ENCODE data around the gene DOCK2. TPM values are rescaled to one million over a fixed set of nuclear protein-coding genes. Genes with fewer than 3 reads are reported as not detected.
A peak's percentile ranks its signal among the peaks of the same experiment; 100 is the strongest.

Gene DOCK2
- total and polyA plus RNA-seq, 3 donors from 2014 or later = 6.8 to 8.9 (median 7.3) TPM

- Histone ChIP-seq H3K4me1 (no peaks in the 10 kb centered on the region), H3K27ac (no peak overlapping the region), H3K4me3 (no peak overlapping the region), H3K36me3 (ENCODE audit: low read depth, missing control alignments) (no peaks in the 10 kb centered on the region), H3K27me3 (no peaks in the 10 kb centered on the region), H3K9me3 (no peaks in the 10 kb centered on the region)
- WGBS, 2 donors = 87 to 90% methylated on average over 4 to 6 of the region's 6 CpGs
- no peak for DNase-seq
- intact Hi-C loops (cut with DNase I; ENCODE audit: low total_unique reads) = no loop called here
- no peak for TF ChIP-seq POLR2A (IDR thresholded peaks at IDR 0.05)
- TF ChIP-seq CTCF (IDR thresholded peaks at IDR 0.05) = no peak
Measured at GRCh38 chr5:169812786-169813185, 175.7 kb downstream of the DOCK2 start.

- no peak for DNase-seq
- Histone ChIP-seq H3K36me3 (ENCODE audit: low read depth, missing control alignments) (no peaks in the 10 kb centered on the region), H3K4me3 (no peak overlapping the region), H3K27me3 (no peaks in the 10 kb centered on the region), H3K4me1 (no peaks in the 10 kb centered on the region), H3K9me3 (no peaks in the 10 kb centered on the region), H3K27ac (no peak overlapping the region)
- intact Hi-C loops (cut with DNase I; ENCODE audit: low total_unique reads) = no loop called here
- WGBS, 2 donors = 89 to 95% methylated on average over 3 of the region's 3 CpGs
- TF ChIP-seq POLR2A (IDR thresholded peaks at IDR 0.05) = no peak
- TF ChIP-seq CTCF (IDR thresholded peaks at IDR 0.05) = no peak
Measured at GRCh38 chr5:169814045-169814444, 177.0 kb downstream of the DOCK2 start.

GRCh38 chr5:169814522-169814921, 177.4 kb downstream of the DOCK2 start:
- WGBS, 2 donors = 86 to 90% methylated on average over 1 of the region's 1 CpG
- H3K4me3 ChIP-seq = no peak overlapping the region
- H3K27me3 ChIP-seq = no peaks in the 10 kb centered on the region
- no peak overlapping the region for H3K27ac ChIP-seq
- no peaks in the 10 kb centered on the region for H3K9me3 ChIP-seq
- H3K4me1 ChIP-seq = no peaks in the 10 kb centered on the region
- no peak for DNase-seq
- H3K36me3 ChIP-seq (ENCODE audit: low read depth, missing control alignments) = no peaks in the 10 kb centered on the region
- intact Hi-C loops (cut with DNase I; ENCODE audit: low total_unique reads) = no loop called here
- TF ChIP-seq CTCF (IDR thresholded peaks at IDR 0.05) (no peak), POLR2A (IDR thresholded peaks at IDR 0.05) (no peak)

GRCh38 chr5:169817031-169817430, 180.0 kb downstream of the DOCK2 start:
- Histone ChIP-seq H3K9me3 (no peaks in the 10 kb centered on the region), H3K4me3 (no peak overlapping the region), H3K36me3 (ENCODE audit: low read depth, missing control alignments) (no peaks in the 10 kb centered on the region), H3K27me3 (no peaks in the 10 kb centered on the region), H3K4me1 (no peaks in the 10 kb centered on the region), H3K27ac (no peak overlapping the region)
- whole genome bisulfite sequencing, 2 donors = 89 to 92% methylated on average over 2 of the region's 2 CpGs
- TF ChIP-seq CTCF (IDR thresholded peaks at IDR 0.05) (no peak), POLR2A (IDR thresholded peaks at IDR 0.05) (no peak)
- intact Hi-C loops (cut with DNase I; ENCODE audit: low total_unique reads) = no loop called here
- DNase-seq = no peak

GRCh38 chr5:169826618-169827017, 189.5 kb downstream of the DOCK2 start:
- Histone ChIP-seq H3K36me3 (ENCODE audit: low read depth, missing control alignments) (no peaks in the 10 kb centered on the region), H3K4me3 (no peak overlapping the region), H3K27ac (no peak overlapping the region), H3K9me3 (no peaks in the 10 kb centered on the region), H3K4me1 (no peaks in the 10 kb centered on the region), H3K27me3 (no peaks in the 10 kb centered on the region)
- intact Hi-C loops (cut with DNase I; ENCODE audit: low total_unique reads) = no loop called here
- no peak for DNase-seq
- WGBS, 2 donors = 81 to 85% methylated on average over 5 of the region's 5 CpGs
- TF ChIP-seq POLR2A (IDR thresholded peaks at IDR 0.05) (no peak), CTCF (IDR thresholded peaks at IDR 0.05) (peak in 1 of 3 experiments; percentile 10)
